ENCODE data around the gene TBCK. TPM values are rescaled to one million over a fixed set of nuclear protein-coding genes. Genes with fewer than 3 reads are reported as not detected.

TBCK gene
- total and polyA plus RNA-seq, 9 of the 15 experiments (the other 6 are each of a cell fraction or from before 2014, with no cell fraction given) = 5.3 to 26.6 (median 16.2) TPM

DNA sequence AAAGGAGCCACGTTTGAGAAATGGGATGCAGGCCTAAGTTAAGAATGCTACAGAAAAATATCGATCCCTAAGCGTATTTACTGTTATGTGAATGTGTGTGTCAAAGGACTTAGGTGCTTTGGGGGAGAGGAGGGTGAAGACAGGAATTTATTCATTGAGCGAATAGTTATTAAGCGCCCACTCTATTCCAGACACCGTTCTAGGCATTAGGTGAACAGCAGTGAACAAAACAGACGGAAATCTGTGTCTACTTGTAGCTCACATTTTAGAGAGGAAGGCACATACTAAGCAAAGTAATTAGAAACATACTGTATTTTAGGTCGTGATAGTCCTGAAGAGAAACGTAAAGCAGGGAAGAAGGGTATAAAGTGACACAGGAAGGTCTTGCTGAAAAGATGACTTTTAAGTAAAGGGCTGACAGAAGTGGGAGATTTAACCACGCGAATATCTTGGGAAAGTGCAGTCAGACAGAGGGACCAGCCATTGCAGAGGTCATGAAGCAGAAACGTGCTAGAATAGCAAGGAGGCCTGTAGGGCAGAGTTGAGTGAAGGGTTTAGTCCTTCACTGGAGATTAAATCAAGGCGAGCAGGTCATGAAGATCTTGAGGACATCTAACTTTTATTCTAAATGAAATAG, 882 bp upstream of the TBCK start (continued):
- peak; percentile 5 for TF ChIP-seq CHD1 (IDR thresholded peaks at IDR 0.05; ENCODE audit: low read length)
- TF ChIP-seq MCM5 (IDR thresholded peaks at IDR 0.05; ENCODE audit: low read depth) = no peak
- no peak for TF ChIP-seq MCM7 (IDR thresholded peaks at IDR 0.05)
- no peak for TF ChIP-seq NR2C1 (IDR thresholded peaks at IDR 0.05)
- no peak for TF ChIP-seq NR2C1 (tag; IDR thresholded peaks at IDR 0.05)
- no peak for TF ChIP-seq CBX1 (IDR thresholded peaks at IDR 0.05; ENCODE audit: low read depth)
- no peak for TF ChIP-seq SRSF9 (IDR thresholded peaks at IDR 0.05; ENCODE audit: borderline replicate concordance, low read depth, low read length)
- TF ChIP-seq NCOA1 (IDR thresholded peaks at IDR 0.05; ENCODE audit: low read depth) = no peak
- no peak for TF ChIP-seq SIX5 (IDR thresholded peaks at IDR 0.05; ENCODE audit: borderline replicate concordance in 1 of 2, insufficient read depth in 1 of 2, low read depth in 1 of 2, low read length in 2 of 2)
- no peak for TF ChIP-seq ZNF41 (CRISPR knock-in tag; conservative IDR thresholded peaks at IDR 0.05)
- TF ChIP-seq POLR3A (IDR thresholded peaks at IDR 0.05; ENCODE audit: borderline replicate concordance, extremely low read depth, insufficient read depth, insufficient read length) = no peak
- TF ChIP-seq ZNF12 (CRISPR knock-in tag; IDR thresholded peaks at IDR 0.05) = no peak
- TF ChIP-seq MEF2D (tag; conservative IDR thresholded peaks at IDR 0.05; ENCODE audit: low read depth) = no peak
- TF ChIP-seq KHSRP (IDR thresholded peaks at IDR 0.05) = peak; percentile 17; the same call in 1 of the 2 replicates
- no peak for TF ChIP-seq PHF21A (IDR thresholded peaks at IDR 0.05; ENCODE audit: borderline replicate concordance, low read depth)
- TF ChIP-seq HDGF (IDR thresholded peaks at IDR 0.05) = no peak
- TF ChIP-seq ZNF695 (CRISPR knock-in tag; IDR thresholded peaks at IDR 0.05) = no peak
- no peak for TF ChIP-seq ZKSCAN8 (CRISPR knock-in tag; IDR thresholded peaks at IDR 0.05)
- TF ChIP-seq CBX3 (IDR thresholded peaks at IDR 0.05; ENCODE audit: borderline replicate concordance in 1 of 2, low read length in 2 of 2) = 0 out of 3 replicates have a peak, but pooled peaks of 1 of the 2 experiments have one; percentile 6
- TF ChIP-seq CBFA2T2 (conservative IDR thresholded peaks at IDR 0.05) = no peak
- TF ChIP-seq GABPA (tag; conservative IDR thresholded peaks at IDR 0.05; ENCODE audit: low read depth) = no peak

All from K562 (cell line).